GM10248 (cell line): ENCODE data around the gene CDK15.
"Not testable (repeated sequence)": the region's sequence is repeated elsewhere in the genome, so short reads cannot be mapped to it uniquely, and the experiment has no call there.

ENCODE experiments used
- CTCF ChIA-PET: fragments of 300-600 bp; sonication (Branson Sonifier 250); formaldehyde crosslinking; extraction: SDS; loops from one replicate; lab custom pipeline; 2021; ENCODE audit warnings: antibody characterized with exemption; lab: Yijun Ruan, JAX
- POLR2A ChIA-PET: fragments of 350-650 bp; sonication (Branson Sonifier 250); formaldehyde crosslinking; extraction: SDS; loops from one replicate; lab custom pipeline; 2020; ENCODE audit warnings: antibody characterized with exemption; lab: Yijun Ruan, JAX
- DNase-seq: peaks from one replicate; pipeline ENCODE4 v3.0.0; 2012; ENCODE audit errors: extremely low spot score
- TF ChIP-seq, protein P1 (sequence below): IDR thresholded peaks from 2 replicates; pipeline ENCODE4 v1.5.1; 2012; ENCODE audit warnings: mild to moderate bottlenecking, low read depth; ENCODE audit errors: extremely low read depth, missing control alignments, control extremely low read depth

CDK15 gene

DNA sequence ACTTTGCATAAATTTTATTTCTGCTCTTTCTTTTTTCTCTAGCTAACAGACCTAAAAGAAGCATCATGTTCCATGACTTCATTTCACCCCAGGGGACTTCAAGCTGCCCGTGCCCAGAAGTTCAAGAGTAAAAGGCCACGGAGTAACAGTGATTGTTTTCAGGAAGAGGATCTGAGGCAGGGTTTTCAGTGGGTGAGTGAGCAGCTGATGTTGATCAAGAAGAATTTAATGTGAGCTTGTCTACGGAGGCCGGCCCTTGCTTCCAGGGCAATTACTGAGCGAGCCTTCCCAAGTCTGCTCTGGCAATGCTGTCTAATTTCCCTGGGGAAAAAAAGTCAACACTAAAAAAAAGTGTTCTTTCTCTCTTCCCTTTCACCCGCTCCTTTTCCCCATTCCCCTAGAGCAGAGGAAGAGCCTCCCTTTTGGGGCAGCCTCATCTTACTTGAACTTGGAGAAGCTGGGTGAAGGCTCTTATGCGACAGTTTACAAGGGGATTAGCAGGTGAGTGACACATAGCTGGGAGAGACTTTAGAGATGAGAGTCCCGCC lies 1.2 kb downstream of the CDK15 start:
- TF ChIP-seq, protein P1, sequence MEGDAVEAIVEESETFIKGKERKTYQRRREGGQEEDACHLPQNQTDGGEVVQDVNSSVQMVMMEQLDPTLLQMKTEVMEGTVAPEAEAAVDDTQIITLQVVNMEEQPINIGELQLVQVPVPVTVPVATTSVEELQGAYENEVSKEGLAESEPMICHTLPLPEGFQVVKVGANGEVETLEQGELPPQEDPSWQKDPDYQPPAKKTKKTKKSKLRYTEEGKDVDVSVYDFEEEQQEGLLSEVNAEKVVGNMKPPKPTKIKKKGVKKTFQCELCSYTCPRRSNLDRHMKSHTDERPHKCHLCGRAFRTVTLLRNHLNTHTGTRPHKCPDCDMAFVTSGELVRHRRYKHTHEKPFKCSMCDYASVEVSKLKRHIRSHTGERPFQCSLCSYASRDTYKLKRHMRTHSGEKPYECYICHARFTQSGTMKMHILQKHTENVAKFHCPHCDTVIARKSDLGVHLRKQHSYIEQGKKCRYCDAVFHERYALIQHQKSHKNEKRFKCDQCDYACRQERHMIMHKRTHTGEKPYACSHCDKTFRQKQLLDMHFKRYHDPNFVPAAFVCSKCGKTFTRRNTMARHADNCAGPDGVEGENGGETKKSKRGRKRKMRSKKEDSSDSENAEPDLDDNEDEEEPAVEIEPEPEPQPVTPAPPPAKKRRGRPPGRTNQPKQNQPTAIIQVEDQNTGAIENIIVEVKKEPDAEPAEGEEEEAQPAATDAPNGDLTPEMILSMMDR = no peak
- CTCF ChIA-PET = interaction anchor here (0.7 to 1.6 kb wide), 2 partner anchors 27 to 44 kb away, joined by 3 to 4 read pairs; partner anchors contain the start of gene ALS2
- no peak for DNase-seq
- POLR2A ChIA-PET = no interaction called here

DNA sequence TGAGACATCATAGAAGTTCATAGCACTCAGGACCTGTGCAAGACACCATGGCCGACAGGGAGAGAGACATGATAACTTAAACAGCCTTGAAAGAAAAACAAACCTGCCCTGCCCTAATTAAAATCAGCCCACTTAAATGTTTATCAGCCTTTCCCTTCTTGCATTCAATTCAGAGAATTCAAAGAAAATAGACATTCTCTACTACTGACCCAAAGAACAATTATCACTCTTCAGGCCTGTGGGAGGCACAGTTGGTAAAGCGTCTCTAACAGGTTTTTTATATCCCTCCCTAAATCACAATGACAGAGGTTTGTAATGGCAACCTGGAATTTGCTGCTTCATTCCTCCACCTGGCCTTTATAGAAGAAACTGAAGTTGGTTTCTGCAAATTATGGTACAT lies 1.7 kb downstream of the CDK15 start:
- TF ChIP-seq, protein P1 = no peak
- no peak for DNase-seq
- POLR2A ChIA-PET = no interaction called here
- CTCF ChIA-PET = interaction anchor here (1.6 kb wide), 1 partner anchor 44 kb away, joined by 4 read pairs; no protein-coding TSS in a partner anchor

DNA sequence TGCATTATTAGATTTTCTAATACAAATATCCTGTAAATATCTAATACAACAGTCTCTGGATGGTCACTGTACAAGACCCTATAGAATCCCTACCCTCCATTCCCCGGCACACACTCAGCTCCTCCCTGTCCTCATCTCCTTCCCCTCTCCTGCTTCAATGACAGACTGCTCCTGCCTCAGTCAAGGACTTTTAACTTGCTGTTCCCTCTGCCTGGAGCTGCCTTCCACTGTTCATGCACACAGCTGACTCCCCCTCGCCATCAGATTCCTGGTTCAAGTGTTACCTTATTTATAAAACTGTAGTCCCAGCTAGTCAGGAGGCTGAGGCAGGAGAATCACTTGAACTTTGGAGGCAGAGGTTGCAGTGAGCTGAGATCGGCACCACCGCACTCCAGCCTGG lies 3.3 kb downstream of the CDK15 start:
- DNase-seq = no peak
- POLR2A ChIA-PET = no interaction called here
- TF ChIP-seq, protein P1 = no peak
- CTCF ChIA-PET = no interaction called here

DNA sequence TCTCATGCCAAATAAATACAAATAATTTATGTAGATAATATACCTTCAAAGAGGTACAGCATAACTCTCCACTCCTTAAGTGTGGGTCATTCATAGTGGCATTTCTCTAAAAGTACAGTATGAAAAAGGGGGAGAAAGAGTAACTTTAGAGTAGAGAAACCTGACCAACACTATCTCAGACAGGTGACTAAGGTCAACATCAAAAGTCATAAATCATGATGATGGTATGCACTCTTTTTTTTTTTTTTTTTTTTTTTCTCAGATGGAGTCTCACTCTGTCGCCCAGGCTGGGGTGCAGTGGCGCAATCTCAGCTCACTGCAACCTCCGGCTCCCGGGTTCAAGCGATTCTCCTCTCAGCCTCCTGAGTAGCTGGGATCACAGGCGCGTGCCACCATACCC lies 4.3 kb downstream of the CDK15 start:
- DNase-seq, POLR2A ChIA-PET, CTCF ChIA-PET: not testable (repeated sequence)

DNA sequence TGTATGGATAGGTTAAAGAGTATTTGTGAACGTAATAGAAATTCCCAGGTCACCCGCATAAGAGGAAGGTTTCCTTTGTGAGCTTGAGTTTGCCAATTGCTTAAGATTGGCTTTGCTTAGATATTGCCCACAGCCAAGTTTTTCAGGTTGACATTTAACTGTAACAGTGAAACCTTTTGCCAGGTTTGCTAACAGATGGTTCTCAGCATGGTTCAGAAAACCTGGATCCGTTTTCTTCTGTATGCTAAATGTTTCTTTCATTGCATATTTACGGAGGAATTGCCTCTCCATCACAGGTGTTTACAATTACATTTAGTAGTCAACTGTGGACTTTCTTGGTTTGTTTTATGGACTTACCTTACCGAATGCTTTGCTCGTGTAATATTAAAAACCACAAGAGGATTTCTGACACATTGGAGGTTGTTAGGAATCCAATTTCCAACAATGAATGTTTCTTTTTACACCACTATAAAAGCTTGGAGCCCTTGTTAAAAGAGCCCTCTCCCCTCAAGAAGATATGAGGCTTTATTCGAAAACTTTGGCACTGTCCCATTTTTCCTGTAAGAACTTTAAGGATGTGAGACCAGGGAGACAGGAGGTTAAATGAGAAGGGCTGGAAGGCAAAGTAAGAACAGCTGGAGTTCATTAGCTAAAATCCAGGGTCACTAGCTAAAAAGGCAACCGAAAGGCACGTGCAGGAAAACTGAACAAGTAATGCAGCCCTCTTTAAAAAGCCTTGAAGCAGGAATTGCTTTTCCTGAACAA lies 7.8 kb downstream of the CDK15 start:
- ChIA-PET CTCF (no interaction called here), POLR2A (no interaction called here)

DNA sequence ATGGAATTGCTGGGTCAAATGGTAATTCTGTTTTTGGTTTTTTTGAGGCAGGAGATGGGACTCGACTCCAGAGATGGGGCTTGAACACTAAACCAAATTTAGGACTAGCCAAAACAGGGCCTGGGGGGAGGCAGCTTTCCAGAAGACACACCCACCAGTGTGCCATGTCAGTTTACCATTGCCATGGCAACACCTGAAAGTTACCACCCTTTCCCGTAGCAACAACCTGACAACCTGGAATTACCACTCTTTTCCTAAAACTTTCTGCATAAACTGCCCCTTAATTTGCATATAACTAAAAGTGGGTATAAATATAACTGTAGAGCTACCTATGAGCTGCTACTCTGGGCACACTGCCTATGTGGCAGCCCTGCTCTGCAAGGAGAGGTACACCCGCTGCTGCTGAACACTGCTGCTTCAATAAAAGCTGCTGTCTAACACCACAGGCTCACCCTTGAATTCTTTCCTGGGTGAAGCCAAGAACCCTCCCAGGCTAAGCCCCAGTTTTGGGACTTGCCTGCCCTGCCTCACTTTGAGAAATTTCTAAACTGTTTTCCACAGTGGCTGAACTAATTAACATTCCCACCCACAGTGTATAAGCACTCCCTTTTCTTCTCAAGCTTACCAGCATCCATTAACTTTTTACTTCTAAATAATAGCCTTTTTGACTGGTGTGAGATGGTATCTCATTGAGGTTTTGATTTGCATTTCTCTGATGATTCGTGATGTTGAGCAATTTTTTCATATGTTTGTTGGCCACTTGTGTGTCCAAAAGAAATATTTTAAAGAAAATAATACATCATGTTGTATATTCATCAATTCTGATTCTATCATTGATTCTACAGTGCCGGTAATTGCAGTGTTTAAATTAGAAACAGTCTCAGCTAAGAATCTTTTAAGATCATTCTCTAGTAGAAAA lies 10.6 kb downstream of the CDK15 start:
- TF ChIP-seq, protein P1 = no peak
- POLR2A ChIA-PET = no interaction called here
- DNase-seq = no peak
- CTCF ChIA-PET = no interaction called here

More for the DNA sequence above, 7.8 kb downstream of the CDK15 start:
- no peak for DNase-seq
- TF ChIP-seq, protein P1 = no peak
